Dermis blood vessel endothelial cell (primary cell): ENCODE results near the gene HDAC4. TPM values are rescaled to one million over a fixed set of nuclear protein-coding genes. Genes with fewer than 3 reads are reported as not detected.

Source experiments
- DNase-seq: peaks from one replicate; pipeline ENCODE4 v3.0.0; 2010
- total RNA-seq: library from RNA; depleted of rRNA; stranded (reverse); fragments of >200 nt; gene quantifications from 2 replicates; pipeline ENCODE4 v1.2.3, GENCODE V29; 2014

Gene HDAC4
- total RNA-seq, 1 donor from 2014 or later = 17.4 TPM

DNA sequence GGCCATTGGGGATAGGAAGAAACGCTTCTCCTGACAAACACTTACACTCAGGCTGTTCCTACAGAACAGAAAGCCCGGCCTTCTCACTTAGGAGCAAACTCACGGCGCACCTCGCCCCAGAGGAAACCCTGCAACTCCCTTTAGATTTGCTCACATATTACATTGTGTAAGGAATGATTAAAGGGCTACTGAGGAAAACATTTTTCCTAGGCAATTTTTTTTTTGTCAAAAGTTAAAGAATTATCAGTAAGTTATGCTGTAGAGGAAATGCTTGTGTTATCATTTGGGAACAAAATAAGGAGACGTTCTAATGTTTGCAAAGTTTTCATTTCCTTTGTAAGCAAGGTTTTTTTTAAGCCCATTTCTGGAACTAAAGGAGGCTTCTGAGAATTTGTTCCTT is 264.1 kb downstream of the HDAC4 start:
- no peak for DNase-seq

DNA sequence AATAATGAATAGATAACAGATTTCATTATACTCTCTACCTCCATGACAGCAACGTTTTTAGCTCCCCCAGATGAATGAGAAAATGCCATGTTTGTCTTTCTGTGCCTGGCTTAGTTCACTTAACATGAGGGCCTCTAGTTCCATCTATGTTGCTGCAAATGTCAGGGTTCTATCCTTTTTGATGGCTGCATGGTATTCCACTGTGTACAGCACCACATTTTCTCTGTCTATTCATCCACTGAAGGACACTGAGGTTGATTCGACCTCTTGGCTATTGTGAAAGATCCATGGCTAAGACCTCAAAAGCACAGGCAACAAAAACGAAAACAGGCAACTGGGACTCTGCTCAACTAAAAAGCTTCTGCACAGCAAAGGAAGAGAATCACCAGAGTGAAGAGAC is 264.6 kb downstream of the HDAC4 start:
- DNase-seq = no peak

DNA sequence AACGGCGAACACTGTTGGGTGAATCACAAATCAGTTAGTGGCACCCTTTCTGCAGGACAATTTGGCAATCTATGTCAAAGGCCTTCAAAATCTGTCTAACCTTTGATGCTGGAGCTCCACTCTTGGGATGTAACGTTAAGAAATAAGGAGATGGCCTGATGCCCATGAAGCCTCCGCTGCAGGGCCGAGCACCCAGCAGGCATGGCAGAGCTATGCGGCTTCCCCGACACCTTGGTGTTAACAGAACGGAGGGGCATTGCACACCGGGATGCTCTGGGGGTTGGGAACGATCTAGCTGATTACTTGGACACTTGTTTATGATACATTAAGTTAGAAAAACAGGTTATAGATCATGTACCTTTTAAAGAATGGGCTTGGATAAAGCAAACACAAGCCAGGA is 265.3 kb downstream of the HDAC4 start:
- no peak for DNase-seq

DNA sequence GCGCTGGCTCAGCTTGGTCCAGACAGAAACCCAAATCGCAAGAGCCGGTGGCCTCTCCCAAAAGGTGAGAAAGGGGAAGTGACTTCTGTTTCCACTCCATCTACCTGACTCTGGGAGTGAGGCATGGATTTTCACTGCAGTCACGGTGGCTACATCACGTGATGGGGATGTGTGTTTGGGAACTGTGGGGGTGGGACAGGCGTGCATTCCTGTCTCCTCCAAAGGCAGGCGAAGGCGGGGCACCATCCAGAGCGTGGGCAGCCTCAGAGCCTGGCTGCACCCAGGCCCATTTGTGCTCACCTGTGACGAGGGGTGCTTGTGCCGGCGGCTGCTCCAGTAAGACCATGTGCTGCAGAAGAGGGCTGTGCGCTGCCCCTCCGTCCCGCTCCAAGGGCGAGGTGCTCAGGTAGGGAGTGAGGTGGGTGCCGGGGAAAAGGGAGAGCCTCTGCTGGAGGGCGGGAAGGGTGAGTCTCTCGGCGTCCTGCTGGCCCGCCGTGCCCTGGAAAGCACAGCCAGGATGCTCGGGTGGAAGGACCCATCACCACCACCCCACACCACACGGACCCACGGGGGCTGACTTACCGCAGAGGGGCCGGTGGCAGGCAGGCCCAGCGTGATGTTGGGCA is 266.8 kb downstream of the HDAC4 start:
- no peak for DNase-seq

- DNase-seq = no peak
These were observed 268.0 kb downstream of the HDAC4 start for GRCh38 chr2:239132786-239133185.

GRCh38 chr2:239132156-239132709 is 268.6 kb downstream of the HDAC4 start:
- DNase-seq = no peak

GRCh38 chr2:239131521-239131920 is 269.3 kb downstream of the HDAC4 start:
- DNase-seq = no peak

GRCh38 chr2:239130786-239131325 is 270.0 kb downstream of the HDAC4 start:
- no peak for DNase-seq

GRCh38 chr2:239130041-239130440 is 270.8 kb downstream of the HDAC4 start:
- DNase-seq = no peak

GRCh38 chr2:239129147-239129920 is 271.5 kb downstream of the HDAC4 start:
- no peak for DNase-seq

DNA sequence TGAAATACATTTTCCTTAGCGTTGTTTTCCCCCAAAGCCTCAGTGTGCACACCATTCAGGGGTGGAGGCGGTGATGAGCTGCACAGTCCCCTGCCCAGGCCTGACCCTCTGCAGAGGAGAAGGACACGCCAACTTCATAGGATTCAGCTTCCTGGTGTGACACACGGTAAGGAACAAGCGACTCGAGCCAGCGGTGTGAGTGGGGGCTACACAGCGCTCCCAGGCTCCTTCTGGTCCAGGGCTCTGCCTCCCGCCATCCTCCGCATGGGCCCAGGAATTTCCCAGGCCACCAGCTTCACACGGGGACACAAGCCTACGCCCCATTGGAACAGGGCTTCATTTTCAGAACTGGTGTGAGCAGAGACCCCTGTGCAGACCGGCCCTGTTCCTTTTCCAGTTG is 272.1 kb downstream of the HDAC4 start:
- DNase-seq = no peak

GRCh38 chr2:239127513-239127912 is 273.3 kb downstream of the HDAC4 start:
- DNase-seq = no peak

DNA sequence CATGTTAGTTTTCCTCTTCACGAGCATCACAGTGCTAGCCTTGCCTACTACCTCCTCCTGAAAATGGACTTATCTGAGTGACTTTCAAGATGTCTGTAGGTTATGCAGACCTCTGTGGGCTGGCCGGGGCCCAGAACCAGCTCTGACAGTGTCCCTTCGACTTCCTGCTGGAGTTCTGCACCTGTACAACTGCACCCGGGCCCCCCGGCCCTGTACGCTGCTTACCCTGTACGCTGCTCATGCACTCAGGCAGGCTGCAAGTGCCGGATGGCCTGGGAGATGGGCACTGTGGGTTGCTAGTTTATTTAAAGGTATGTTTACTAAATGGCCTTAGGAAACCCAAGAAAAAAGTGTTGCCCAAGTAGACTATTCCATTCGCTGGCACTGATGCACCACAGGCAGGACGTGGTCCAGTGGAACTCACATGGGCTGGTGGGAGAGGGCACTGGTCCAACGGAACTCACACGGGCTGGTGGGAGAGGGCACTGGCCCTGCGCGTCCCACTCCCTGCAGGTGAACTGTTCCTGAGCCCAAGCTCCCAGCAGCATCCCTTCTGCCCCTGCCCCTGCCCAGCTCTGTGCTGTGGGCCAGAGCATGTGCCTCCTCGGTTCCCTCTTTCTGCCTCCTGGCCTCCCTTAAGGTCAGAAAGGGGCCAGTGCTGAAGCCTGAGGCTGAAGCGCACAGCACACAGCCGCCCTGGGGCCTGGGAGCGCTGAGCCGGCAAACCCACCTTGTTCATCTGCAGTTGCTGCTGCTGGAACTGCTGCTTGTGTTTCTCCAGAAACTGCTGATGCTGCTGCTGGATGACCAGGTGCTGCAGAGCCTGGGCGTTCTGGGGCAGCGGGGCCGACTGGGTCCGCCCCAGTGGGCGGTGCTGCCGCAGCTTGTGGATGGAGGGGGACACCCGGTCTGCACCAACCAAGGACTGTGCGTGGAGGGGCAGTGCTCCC is 274.8 kb downstream of the HDAC4 start:
- DNase-seq = no peak

DNA sequence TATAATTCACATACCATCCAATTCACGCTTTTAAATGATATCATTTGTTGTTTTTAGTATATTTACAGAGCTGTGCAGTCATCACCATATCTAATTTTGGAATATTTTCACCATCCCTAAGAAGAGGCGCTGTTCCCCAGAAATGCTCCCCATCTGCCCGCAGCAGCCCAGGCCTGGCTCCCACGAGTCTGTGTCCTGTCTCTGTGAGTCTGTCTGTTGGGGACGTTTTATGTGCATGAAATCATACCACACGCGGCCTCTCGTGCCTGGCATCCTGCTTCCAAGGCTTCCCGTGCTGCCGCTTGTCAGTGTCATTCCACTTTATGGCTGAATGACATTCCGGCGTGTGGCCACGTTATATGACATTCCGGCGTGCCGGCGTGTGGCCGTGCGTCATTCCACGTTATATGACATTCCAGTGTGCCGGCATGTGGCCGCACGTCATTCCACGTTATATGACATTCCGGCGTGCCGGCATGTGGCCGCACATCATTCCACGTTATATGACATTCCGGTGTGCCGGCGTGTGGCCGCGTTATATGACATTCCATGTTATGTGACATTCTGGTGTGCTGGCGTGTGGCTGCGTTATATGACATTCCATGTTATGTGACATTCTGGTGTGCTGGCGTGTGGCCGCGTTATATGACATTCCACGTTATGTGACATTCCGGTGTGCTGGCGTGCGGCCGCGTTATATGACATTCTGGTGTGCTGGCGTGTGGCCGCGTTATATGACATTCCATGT is 276.5 kb downstream of the HDAC4 start:
- no peak for DNase-seq

DNA sequence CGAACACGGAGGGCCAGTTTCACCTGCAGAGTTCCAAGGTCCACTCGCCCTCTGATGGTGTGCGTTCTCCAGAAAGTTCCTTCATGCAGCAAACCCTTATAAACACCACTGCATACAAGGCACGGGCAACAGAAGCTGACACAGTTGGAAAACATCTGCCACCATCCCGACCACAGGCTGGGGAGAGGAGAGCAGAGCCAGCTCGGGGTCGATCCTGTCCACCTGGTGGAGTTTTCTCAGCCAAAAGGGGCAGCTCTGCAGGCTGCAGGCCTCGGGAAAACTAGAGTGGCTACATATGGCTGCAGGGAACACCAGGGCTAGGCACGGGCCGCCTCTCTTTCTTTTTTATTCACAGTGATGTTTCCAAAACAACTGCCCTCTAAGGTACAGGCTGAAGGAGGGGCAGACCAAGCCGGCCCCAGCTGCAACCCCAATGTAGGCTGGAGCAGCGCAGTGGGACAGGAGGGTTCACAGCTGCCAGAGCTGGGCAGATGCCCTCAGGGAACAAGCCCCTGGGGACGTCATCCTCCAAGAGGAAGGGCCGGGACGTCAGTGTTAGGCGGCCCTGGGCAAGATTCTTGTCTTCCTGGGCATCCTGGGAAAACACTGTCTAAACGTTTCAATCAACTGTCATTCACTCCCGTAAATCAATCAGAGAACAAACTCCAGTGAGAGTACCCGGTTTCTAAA is 278.3 kb downstream of the HDAC4 start:
- no peak for DNase-seq

- DNase-seq = no peak
These were observed 279.2 kb downstream of the HDAC4 start for GRCh38 chr2:239121600-239122012.

DNA sequence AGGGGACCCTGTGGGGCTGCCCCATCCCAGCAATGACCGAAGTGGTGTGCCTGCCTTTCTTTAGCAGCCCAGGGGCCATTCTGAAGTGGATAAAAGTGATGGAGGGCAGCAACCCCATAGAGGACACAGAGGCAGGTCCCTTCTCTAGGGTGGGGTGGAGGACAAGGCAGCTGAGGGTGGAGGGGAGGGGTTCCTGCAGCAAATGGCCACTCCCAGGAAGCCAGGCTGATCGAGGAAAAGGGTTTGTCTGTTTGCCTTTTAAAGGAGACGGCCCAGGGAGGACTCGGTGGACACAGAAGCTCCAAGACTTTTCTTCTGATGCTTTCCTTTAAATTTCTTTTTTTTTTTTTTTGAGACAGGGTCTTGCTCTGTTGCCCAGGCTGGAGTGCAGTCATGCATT is 280.2 kb downstream of the HDAC4 start:
- DNase-seq = peak; percentile 9

DNA sequence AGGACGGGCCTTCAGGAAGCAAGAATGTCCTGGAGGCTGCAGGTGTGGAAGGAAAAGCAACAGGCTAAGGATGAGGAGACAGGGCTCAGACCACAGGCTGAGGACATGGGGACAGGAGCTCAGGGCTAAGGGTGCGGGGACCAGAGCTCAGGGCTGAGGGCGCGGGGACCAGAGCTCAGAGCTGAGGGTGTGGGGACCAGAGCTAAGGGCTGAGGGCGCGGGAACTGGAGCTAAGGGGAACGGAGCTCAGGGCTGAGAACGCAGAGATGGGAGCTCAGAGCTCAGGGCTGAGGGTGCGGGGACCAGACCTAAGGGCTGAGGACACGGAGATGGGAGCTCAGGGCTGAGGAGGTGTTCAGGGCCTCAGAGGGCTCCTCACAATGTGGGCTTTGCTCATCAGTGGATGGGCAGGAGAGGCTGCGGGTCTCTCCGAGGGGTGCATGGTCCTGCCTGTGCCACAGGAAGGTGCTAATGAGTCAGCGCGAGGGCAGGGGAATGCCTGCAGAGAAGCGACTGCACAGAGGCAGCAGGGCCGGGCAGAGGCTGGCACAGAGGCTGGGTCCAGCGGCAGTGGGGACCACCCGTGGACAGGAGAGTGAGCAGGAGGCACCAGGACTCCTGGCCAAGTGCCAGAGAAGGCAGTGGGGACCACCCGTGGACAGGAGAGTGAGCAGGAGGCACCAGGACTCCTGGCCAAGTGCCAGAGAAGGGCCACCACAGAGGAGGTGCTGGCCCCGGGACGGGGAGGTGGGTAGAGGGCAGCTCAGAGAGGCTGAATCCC is 281.3 kb downstream of the HDAC4 start:
- DNase-seq = peak; percentile 5

DNA sequence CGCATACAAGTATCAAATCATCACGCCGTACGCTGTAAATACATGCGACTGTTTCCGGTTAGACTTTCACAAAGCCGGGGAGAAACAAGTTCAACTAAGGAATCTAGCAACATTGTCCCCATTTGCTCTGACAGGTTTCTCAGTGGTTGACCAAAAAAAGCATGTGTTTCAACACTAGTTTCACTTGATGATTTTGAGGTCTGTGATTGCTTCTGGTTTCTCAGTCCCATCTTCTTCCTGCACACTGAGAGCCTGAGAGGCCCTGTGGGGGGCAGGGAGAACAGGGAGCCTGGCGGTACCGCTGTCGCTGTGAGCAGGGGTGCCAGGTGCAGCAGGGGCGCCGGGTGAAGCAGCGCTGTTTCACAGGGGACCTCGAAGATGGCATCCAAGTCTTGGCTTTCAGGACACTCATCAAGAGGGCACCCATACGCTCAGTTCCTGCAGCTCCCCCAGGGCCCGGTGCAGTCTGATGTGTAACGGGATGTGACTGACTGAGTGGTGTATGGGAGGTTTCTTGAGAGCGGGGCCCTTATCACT is 282.1 kb downstream of the HDAC4 start:
- DNase-seq = no peak

DNA sequence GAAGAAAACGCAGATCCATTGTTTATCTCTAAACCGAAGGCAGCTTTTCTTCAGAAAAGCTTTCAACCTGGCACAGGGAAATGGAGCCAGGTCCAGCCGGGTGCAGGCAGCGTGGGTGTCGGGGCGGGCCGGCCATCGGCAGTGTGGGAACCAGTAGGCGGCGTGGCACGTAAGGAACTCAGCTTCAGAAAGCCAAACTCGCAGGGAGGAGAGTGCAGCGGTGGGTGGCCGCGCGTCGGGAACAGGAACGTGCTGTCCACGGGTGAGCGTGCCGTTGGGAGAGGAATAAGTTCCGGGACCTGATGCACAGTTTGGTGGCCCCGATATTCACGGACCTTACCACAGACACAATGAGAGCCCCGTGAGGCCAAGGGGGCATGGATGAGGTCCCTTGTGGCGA is 282.6 kb downstream of the HDAC4 start:
- no peak for DNase-seq
